Trophoblast cell (in vitro differentiated cells and primary cell): Measurements from ENCODE around the gene ANKLE1.

Source experiments
- DNase-seq, 2 donors: peaks; one replicate each; pipeline ENCODE4 v3.0.0-alpha.2; 2016
- H2AFZ ChIP-seq: 2 replicates; pipeline ENCODE4 v1.6.1; 2013; ENCODE audit warnings: low read length, moderate library complexity, mild to moderate bottlenecking; ENCODE audit not compliant: insufficient read depth, poor library complexity
- H2AK5ac ChIP-seq: 2 replicates; pipeline ENCODE4 v1.6.1; 2013; ENCODE audit warnings: mild to moderate bottlenecking, low read length
- H2BK120ac ChIP-seq: 2 replicates; pipeline ENCODE4 v1.6.1; 2013; ENCODE audit warnings: low read length, mild to moderate bottlenecking, moderate library complexity; ENCODE audit not compliant: insufficient read depth, poor library complexity
- H2BK12ac ChIP-seq: 2 replicates; pipeline ENCODE4 v1.6.1; 2013; ENCODE audit warnings: mild to moderate bottlenecking, low read length, moderate library complexity
- H2BK5ac ChIP-seq: 2 replicates; pipeline ENCODE4 v1.6.1; 2013; ENCODE audit warnings: low read length, low read depth, moderate library complexity, mild to moderate bottlenecking; ENCODE audit not compliant: poor library complexity
- H3K14ac ChIP-seq: 2 replicates; pipeline ENCODE4 v1.6.1; 2013; ENCODE audit warnings: mild to moderate bottlenecking, low read length
- H3K18ac ChIP-seq: 2 replicates; pipeline ENCODE4 v1.6.1; 2013; ENCODE audit warnings: mild to moderate bottlenecking, low read length
- H3K23ac ChIP-seq: 2 replicates; pipeline ENCODE4 v1.6.1; 2013; ENCODE audit warnings: low read length
- H3K27ac ChIP-seq: 2 replicates; pipeline ENCODE4 v1.5.1; 2013; ENCODE audit warnings: low read depth, mild to moderate bottlenecking, inconsistent platforms, low read length, moderate library complexity
- H3K27me3 ChIP-seq: 2 replicates; pipeline ENCODE4 v1.6.1; 2013; ENCODE audit warnings: inconsistent platforms, mild to moderate bottlenecking, low read length, moderate library complexity; ENCODE audit not compliant: insufficient read depth
- H3K36me3 ChIP-seq, 2 experiments: 1 replicate in 1 of 2; 2 replicates in 1 of 2; pipeline ENCODE4 v1.6.1; 2013; ENCODE audit warnings: low read length in 2 of 2, mild to moderate bottlenecking in 2 of 2, moderate library complexity in 1 of 2; ENCODE audit not compliant: insufficient read depth in 2 of 2, control insufficient read depth in 1 of 2
- H3K4ac ChIP-seq: 2 replicates; pipeline ENCODE4 v1.6.1; 2013; ENCODE audit warnings: low read depth, mild to moderate bottlenecking, low read length, moderate library complexity
- H3K4me1 ChIP-seq, 2 experiments: 1 replicate in 1 of 2; 2 replicates in 1 of 2; pipeline ENCODE4 v1.6.1; 2013; ENCODE audit warnings: low read length in 2 of 2, mild to moderate bottlenecking in 2 of 2, moderate library complexity in 1 of 2; ENCODE audit not compliant: insufficient read depth in 2 of 2, control insufficient read depth in 1 of 2
- H3K4me2 ChIP-seq: 2 replicates; pipeline ENCODE4 v1.6.1; 2013; ENCODE audit warnings: inconsistent platforms, mild to moderate bottlenecking, low read length, moderate library complexity
- H3K4me3 ChIP-seq: 2 replicates; pipeline ENCODE4 v1.5.1; 2013; ENCODE audit warnings: mild to moderate bottlenecking, low read depth, low read length, inconsistent platforms
- H3K79me1 ChIP-seq: one replicate; pipeline ENCODE4 v1.6.1; 2013; ENCODE audit warnings: low read length
- H3K79me2 ChIP-seq: 2 replicates; pipeline ENCODE4 v1.6.1; 2013; ENCODE audit warnings: low read length, mild to moderate bottlenecking; ENCODE audit not compliant: control insufficient read depth, insufficient read depth, poor library complexity
- H3K9ac ChIP-seq: 2 replicates; pipeline ENCODE4 v1.6.1; 2013; ENCODE audit warnings: mild to moderate bottlenecking, low read length
- H3K9me3 ChIP-seq: 2 replicates; pipeline ENCODE4 v1.6.1; 2013; ENCODE audit warnings: low read depth, mild to moderate bottlenecking, control low read depth, inconsistent platforms, low read length; ENCODE audit not compliant: insufficient read depth
- H4K12ac ChIP-seq: 2 replicates; pipeline ENCODE4 v1.6.1; 2013; ENCODE audit warnings: low read depth, mild to moderate bottlenecking, low read length, moderate library complexity
- H4K8ac ChIP-seq: 2 replicates; pipeline ENCODE4 v1.6.1; 2013; ENCODE audit warnings: low read depth, mild to moderate bottlenecking, low read length, moderate library complexity
- H4K91ac ChIP-seq: one replicate; pipeline ENCODE4 v1.6.1; 2013; ENCODE audit warnings: low read depth, mild to moderate bottlenecking, low read length, moderate library complexity
- WGBS: extraction: QIAGEN DNeasy Blood & Tissue Kit; methylation state at CpG from one replicate; pipeline ENCODE4 v1.1.7; 2013; ENCODE audit warnings: missing lambda C conversion rate; ENCODE audit not compliant: insufficient read length, insufficient coverage; ENCODE audit errors: extremely low coverage; 5-methylcytosine and 5-hydroxymethylcytosine counted together

Gene ANKLE1

GRCh38 chr19:17320435-17320834 lies 38.7 kb downstream of the ANKLE1 start:
- Histone ChIP-seq H2BK5ac (no peak overlapping the region), H2BK12ac (no peak overlapping the region), H2AFZ (no peak overlapping the region), H4K12ac (no peak overlapping the region), H3K23ac (no peak overlapping the region), H3K18ac (no peak overlapping the region), H3K4me2 (no peak overlapping the region), H3K79me2 (no peaks in the 10 kb centered on the region), H3K9me3 (no peaks in the 10 kb centered on the region), H3K27ac (no peak overlapping the region), H4K91ac (no peak overlapping the region), H4K8ac (no peak overlapping the region), H3K4me3 (no peak overlapping the region), H3K4me1 (no peaks in the 10 kb centered on the region), H3K79me1 (no peaks in the 10 kb centered on the region), H3K4ac (no peak overlapping the region), H3K14ac (no peak overlapping the region), H2AK5ac (no peak overlapping the region), H2BK120ac (no peak overlapping the region), H3K27me3 (no peaks in the 10 kb centered on the region), H3K36me3 (peaks cover 62 to 69% of the 10 kb centered on the region in 2 experiments), H3K9ac (no peak overlapping the region)
- WGBS = no CpG with 5 or more reads among the region's 11 CpGs
- peak in 1 of 2 donors; percentile 0 for DNase-seq

DNA sequence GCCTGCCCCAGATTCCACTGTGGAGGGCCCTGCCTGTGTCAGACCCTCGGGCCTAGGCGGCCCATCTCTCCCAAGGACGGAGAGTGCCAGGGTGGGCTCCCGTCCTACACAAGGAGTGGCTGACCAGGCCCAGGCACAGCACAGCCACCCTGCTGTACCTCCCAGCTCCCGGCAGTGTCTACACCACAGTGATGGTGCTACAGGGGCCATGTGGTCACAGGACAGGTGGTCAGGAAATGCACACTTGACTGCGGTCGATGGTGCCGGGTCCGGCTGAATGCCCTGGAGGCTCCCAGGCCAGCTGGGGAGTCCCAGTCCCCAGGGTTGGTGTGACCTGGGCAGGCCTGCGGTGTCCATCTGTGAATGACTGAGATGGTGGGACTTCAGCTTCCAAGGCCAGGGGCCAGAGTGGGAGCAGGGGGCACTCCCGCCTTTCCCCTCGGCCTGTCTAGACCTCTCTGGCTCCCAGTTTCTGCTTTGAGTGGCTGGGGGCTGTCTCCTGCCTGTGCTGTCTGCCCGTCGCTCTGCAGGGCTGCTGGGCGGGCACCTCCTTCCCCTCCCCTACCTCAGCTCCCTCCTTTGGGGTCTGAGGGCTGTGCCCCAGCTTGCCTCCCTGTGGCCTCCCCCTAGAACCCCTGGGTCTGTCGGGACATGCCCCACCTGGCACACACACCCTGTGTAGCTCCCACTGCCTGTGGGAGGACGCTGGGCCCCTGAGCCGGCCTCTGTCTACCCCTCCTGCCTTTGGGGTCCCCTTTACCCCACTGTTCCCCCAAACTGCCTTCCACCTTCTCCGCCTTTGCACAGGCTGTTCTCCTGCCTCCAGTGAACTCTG lies 40.2 kb downstream of the ANKLE1 start:
- H3K9me3 ChIP-seq = no peaks in the 10 kb centered on the region
- H3K79me2 ChIP-seq = no peaks in the 10 kb centered on the region
- no peak overlapping the region for H3K4ac ChIP-seq
- no peak overlapping the region for H2AFZ ChIP-seq
- H2AK5ac ChIP-seq = no peak overlapping the region
- no peak overlapping the region for H2BK12ac ChIP-seq
- H3K18ac ChIP-seq = no peak overlapping the region
- no peak overlapping the region for H4K8ac ChIP-seq
- H2BK5ac ChIP-seq = no peak overlapping the region
- no peak overlapping the region for H3K4me3 ChIP-seq
- H3K27ac ChIP-seq = peak overlapping the region; percentile 5
- no peak overlapping the region for H3K14ac ChIP-seq
- H3K4me2 ChIP-seq = no peak overlapping the region
- no peak overlapping the region for H2BK120ac ChIP-seq
- no peak for DNase-seq
- no CpG with 5 or more reads among the region's 19 CpGs for WGBS
- H3K36me3 ChIP-seq = peaks cover 53 to 58% of the 10 kb centered on the region in 2 experiments
- H3K23ac ChIP-seq = no peak overlapping the region
- no peak overlapping the region for H4K91ac ChIP-seq
- no peaks in the 10 kb centered on the region for H3K79me1 ChIP-seq
- H3K9ac ChIP-seq = no peak overlapping the region
- H3K4me1 ChIP-seq = peaks cover 4 to 5% of the 10 kb centered on the region in 2 experiments
- H4K12ac ChIP-seq = no peak overlapping the region
- no peaks in the 10 kb centered on the region for H3K27me3 ChIP-seq

DNA sequence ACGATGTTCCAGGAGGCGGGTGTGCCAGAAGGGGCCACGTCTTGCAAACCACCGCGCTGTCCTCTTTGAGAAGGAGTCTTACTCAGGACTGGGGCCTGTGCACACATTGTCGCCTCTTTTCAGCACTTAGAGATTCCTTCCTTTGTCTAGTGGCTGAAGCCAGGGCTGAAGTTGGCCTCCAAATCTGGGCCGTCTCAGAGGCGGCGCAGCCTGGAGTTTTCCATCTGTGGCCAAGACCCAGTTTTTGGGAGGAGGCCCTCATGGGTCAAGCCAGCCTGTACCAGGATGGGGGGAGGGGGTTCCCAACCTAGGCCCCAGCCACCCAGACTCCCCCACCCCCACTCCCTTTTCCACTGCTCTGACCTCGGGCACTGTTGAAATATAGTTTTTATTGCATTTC lies 41.2 kb downstream of the ANKLE1 start:
- H4K91ac ChIP-seq = no peak overlapping the region
- no peak overlapping the region for H3K4ac ChIP-seq
- no peak overlapping the region for H2AFZ ChIP-seq
- no peaks in the 10 kb centered on the region for H3K79me1 ChIP-seq
- H3K14ac ChIP-seq = no peak overlapping the region
- peaks cover 11 to 12% of the 10 kb centered on the region in 2 experiments for H3K4me1 ChIP-seq
- H3K4me2 ChIP-seq = no peak overlapping the region
- H2BK120ac ChIP-seq = no peak overlapping the region
- no CpG with 5 or more reads among the region's 10 CpGs for WGBS
- no peaks in the 10 kb centered on the region for H3K27me3 ChIP-seq
- H3K4me3 ChIP-seq = no peak overlapping the region
- no peak overlapping the region for H2AK5ac ChIP-seq
- no peak for DNase-seq
- no peak overlapping the region for H2BK12ac ChIP-seq
- no peaks in the 10 kb centered on the region for H3K9me3 ChIP-seq
- no peaks in the 10 kb centered on the region for H3K79me2 ChIP-seq
- peaks cover 50 to 56% of the 10 kb centered on the region in 2 experiments for H3K36me3 ChIP-seq
- no peak overlapping the region for H2BK5ac ChIP-seq
- no peak overlapping the region for H4K8ac ChIP-seq
- no peak overlapping the region for H3K18ac ChIP-seq
- no peak overlapping the region for H4K12ac ChIP-seq
- no peak overlapping the region for H3K27ac ChIP-seq
- no peak overlapping the region for H3K9ac ChIP-seq
- no peak overlapping the region for H3K23ac ChIP-seq

DNA sequence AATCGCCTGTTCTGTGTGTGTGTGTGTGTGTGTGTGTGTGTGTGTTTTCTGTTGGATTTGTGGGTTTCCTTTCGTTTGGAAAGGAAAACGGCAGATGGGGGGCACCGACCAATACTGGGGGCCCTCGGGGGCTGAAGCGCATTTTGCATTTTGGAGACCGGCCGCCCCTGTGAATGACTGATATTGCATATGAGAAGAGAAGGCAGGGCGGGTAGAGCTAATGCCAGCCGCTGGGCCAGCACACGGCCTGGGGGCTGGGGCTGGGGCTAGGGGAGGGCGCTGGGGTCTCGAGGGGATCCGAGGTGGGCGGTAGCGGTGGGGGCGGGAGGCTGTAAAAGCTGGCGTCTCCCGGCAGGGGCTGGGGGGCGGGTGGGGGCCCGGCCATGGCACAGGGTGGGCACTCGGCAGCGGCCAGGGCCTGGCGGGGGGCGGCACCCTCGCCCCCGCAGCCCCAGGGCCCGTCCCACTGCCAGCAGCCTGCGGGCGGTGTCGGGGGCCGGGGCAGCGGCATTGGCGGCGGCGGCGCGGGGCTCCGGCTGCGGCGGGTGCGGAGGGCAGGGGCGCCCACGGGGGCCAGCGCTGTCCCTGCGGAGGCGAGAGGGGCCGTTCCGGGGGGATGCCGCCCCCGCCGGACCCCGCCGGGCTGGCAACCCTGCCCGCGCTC lies 41.7 kb downstream of the ANKLE1 start:
- Histone ChIP-seq H3K27me3 (no peaks in the 10 kb centered on the region), H3K18ac (no peak overlapping the region), H3K27ac (no peak overlapping the region), H4K12ac (no peak overlapping the region), H4K8ac (no peak overlapping the region), H3K4me2 (no peak overlapping the region), H3K4ac (no peak overlapping the region), H3K79me2 (peaks cover 4% of the 10 kb centered on the region), H3K23ac (no peak overlapping the region), H3K4me3 (no peak overlapping the region), H2AFZ (no peak overlapping the region), H2BK12ac (no peak overlapping the region), H2AK5ac (no peak overlapping the region), H4K91ac (no peak overlapping the region), H3K14ac (no peak overlapping the region), H3K4me1 (peaks cover 11 to 12% of the 10 kb centered on the region in 2 experiments), H3K9ac (no peak overlapping the region), H3K9me3 (no peaks in the 10 kb centered on the region), H2BK120ac (no peak overlapping the region), H3K36me3 (peaks cover 49 to 54% of the 10 kb centered on the region in 2 experiments), H2BK5ac (no peak overlapping the region), H3K79me1 (peaks cover 4% of the 10 kb centered on the region)
- DNase-seq = no peak
- no CpG with 5 or more reads among the region's 56 CpGs for WGBS
